IPS DF 19.7 (cell line): ENCODE data around the gene TRIM38.
"Not testable (repeated sequence)": the region's sequence is repeated elsewhere in the genome, so short reads cannot be mapped to it uniquely, and the experiment has no call there.

Source experiments
- DNase-seq: peaks from one replicate; pipeline ENCODE4 v3.0.0-alpha.2; 2013; ENCODE audit warnings: low read depth, low spot score

The TRIM38 gene

GRCh38 chr6:26006086-26006939 is 43.7 kb downstream of the TRIM38 start:
- DNase-seq, result no peak

GRCh38 chr6:26006940-26007305 is 44.3 kb downstream of the TRIM38 start:
- not testable (repeated sequence) for DNase-seq

GRCh38 chr6:26008470-26008869 is 45.9 kb downstream of the TRIM38 start:
- DNase-seq, result no peak

- DNase-seq, result no peak
Observed at GRCh38 chr6:26009817-26010216, 47.2 kb downstream of the TRIM38 start.

- no peak for DNase-seq
Observed at GRCh38 chr6:26012061-26012460, 49.5 kb downstream of the TRIM38 start.

GRCh38 chr6:26014386-26014785 is 51.8 kb downstream of the TRIM38 start:
- DNase-seq, result not testable (repeated sequence)

GRCh38 chr6:26016245-26016962 is 53.8 kb downstream of the TRIM38 start:
- no peak for DNase-seq

GRCh38 chr6:26016963-26017631 is 54.5 kb downstream of the TRIM38 start:
- no peak for DNase-seq

GRCh38 chr6:26017632-26017966 is 55.0 kb downstream of the TRIM38 start:
- DNase-seq, result no peak

- no peak for DNase-seq
Observed at GRCh38 chr6:26019261-26019830, 56.7 kb downstream of the TRIM38 start.

GRCh38 chr6:26019967-26020328 is 57.3 kb downstream of the TRIM38 start:
- DNase-seq, result no peak

GRCh38 chr6:26020329-26021000 is 57.9 kb downstream of the TRIM38 start:
- no peak for DNase-seq

GRCh38 chr6:26021001-26021349 is 58.4 kb downstream of the TRIM38 start:
- no peak for DNase-seq

- DNase-seq, result no peak
Observed at GRCh38 chr6:26021350-26022131, 58.9 kb downstream of the TRIM38 start.

GRCh38 chr6:26022132-26022472 is 59.5 kb downstream of the TRIM38 start:
- no peak for DNase-seq

GRCh38 chr6:26022737-26023136 is 60.1 kb downstream of the TRIM38 start:
- no peak for DNase-seq

GRCh38 chr6:26024651-26025046 is 62.0 kb downstream of the TRIM38 start:
- no peak for DNase-seq

GRCh38 chr6:26025047-26025893 is 62.7 kb downstream of the TRIM38 start:
- no peak for DNase-seq

- DNase-seq, result no peak
Observed at GRCh38 chr6:26025894-26026832, 63.6 kb downstream of the TRIM38 start.
